Sigmoid colon (tissue), 3 donors: ENCODE results near the gene COBLL1.

Source experiments
- POLR2A ChIP-seq, 2 donors: fragments of 450-650 bp; IDR thresholded peaks; one replicate each; pipeline ENCODE4 v1.6.1; 2016; ENCODE audit warnings: antibody characterized with exemption in 2 of 2, mild to moderate bottlenecking in 2 of 2, moderate library complexity in 2 of 2
- TF ChIP-seq, protein P1 (sequence below), 4 experiments: fragments of 450-650 bp in 3 of 4; fragments of 200-600 bp in 1 of 4; IDR thresholded peaks; one replicate each; pipeline ENCODE4 v1.5.1; 2016 to 2019; ENCODE audit warnings: antibody characterized with exemption in 4 of 4, mild to moderate bottlenecking in 3 of 4, moderate library complexity in 2 of 4

GRCh38 chr2:164778723-164779122 is 62.9 kb downstream of the COBLL1 start:
- no peak for TF ChIP-seq POLR2A (IDR thresholded peaks at IDR 0.05)
- TF ChIP-seq, protein P1, sequence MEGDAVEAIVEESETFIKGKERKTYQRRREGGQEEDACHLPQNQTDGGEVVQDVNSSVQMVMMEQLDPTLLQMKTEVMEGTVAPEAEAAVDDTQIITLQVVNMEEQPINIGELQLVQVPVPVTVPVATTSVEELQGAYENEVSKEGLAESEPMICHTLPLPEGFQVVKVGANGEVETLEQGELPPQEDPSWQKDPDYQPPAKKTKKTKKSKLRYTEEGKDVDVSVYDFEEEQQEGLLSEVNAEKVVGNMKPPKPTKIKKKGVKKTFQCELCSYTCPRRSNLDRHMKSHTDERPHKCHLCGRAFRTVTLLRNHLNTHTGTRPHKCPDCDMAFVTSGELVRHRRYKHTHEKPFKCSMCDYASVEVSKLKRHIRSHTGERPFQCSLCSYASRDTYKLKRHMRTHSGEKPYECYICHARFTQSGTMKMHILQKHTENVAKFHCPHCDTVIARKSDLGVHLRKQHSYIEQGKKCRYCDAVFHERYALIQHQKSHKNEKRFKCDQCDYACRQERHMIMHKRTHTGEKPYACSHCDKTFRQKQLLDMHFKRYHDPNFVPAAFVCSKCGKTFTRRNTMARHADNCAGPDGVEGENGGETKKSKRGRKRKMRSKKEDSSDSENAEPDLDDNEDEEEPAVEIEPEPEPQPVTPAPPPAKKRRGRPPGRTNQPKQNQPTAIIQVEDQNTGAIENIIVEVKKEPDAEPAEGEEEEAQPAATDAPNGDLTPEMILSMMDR (IDR thresholded peaks at IDR 0.05), result no peak
